ENCODE data around the gene ENPP6. TPM values are rescaled to one million over a fixed set of nuclear protein-coding genes. Genes with fewer than 3 reads are reported as not detected.
"Not testable (repeated sequence)": the region's sequence is repeated elsewhere in the genome, so short reads cannot be mapped to it uniquely, and the experiment has no call there.

ENPP6 gene
- total RNA-seq, 1 donor from 2014 or later, result 0.41 TPM

DNA sequence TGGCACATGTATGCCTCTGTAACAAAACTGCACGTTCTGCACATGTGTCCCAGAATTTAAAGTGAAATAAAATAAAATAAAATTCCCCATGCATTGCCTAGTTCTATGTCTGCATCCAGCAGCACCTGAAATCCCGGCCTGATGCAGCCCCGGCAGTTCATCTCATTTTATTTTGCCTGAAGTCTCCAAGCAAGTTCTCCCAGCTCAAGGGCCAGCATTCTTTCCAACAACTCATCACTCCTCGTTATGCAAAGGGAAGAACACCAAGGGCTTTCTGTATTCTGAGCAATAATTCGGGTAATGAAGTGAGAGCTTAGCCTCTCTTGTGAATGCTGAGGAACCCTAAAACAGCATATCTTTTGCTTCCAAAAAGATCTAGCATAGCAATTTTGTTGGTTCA is 2.7 kb downstream of the ENPP6 start:
- H3K27me3 Mint-ChIP-seq (ENCODE audit: unreplicated experiment), result no peaks in the 10 kb centered on the region
- TF ChIP-seq CTCF (IDR thresholded peaks at IDR 0.05; ENCODE audit: unreplicated experiment), result no peak
- H3K36me3 Mint-ChIP-seq (ENCODE audit: low read depth, unreplicated experiment), result no peaks in the 10 kb centered on the region
- no peak overlapping the region for H3K4me3 Mint-ChIP-seq (ENCODE audit: unreplicated experiment)
- H3K4me1 Mint-ChIP-seq (ENCODE audit: unreplicated experiment), result no peaks in the 10 kb centered on the region
- DNase-seq (ENCODE audit: low spot score), result no peak
- H3K9me3 Mint-ChIP-seq (ENCODE audit: unreplicated experiment), result no peaks in the 10 kb centered on the region
- H3K27ac Mint-ChIP-seq (ENCODE audit: unreplicated experiment), result no peak overlapping the region

GRCh38 chr4:184207734-184208607 is 9.7 kb downstream of the ENPP6 start:
- H3K4me3 Mint-ChIP-seq (ENCODE audit: unreplicated experiment); H3K27me3 Mint-ChIP-seq (ENCODE audit: unreplicated experiment); H3K27ac Mint-ChIP-seq (ENCODE audit: unreplicated experiment); H3K36me3 Mint-ChIP-seq (ENCODE audit: low read depth, unreplicated experiment); DNase-seq (ENCODE audit: low spot score); H3K4me1 Mint-ChIP-seq (ENCODE audit: unreplicated experiment); H3K9me3 Mint-ChIP-seq (ENCODE audit: unreplicated experiment): not testable (repeated sequence)

- TF ChIP-seq CTCF (IDR thresholded peaks at IDR 0.05; ENCODE audit: unreplicated experiment), result no peak
- H3K4me3 Mint-ChIP-seq (ENCODE audit: unreplicated experiment), result no peak overlapping the region
- peaks cover 2% of the 10 kb centered on the region for H3K4me1 Mint-ChIP-seq (ENCODE audit: unreplicated experiment)
- H3K27ac Mint-ChIP-seq (ENCODE audit: unreplicated experiment), result no peak overlapping the region
- H3K9me3 Mint-ChIP-seq (ENCODE audit: unreplicated experiment), result no peaks in the 10 kb centered on the region
- peaks cover 2% of the 10 kb centered on the region for H3K27me3 Mint-ChIP-seq (ENCODE audit: unreplicated experiment)
- no peaks in the 10 kb centered on the region for H3K36me3 Mint-ChIP-seq (ENCODE audit: low read depth, unreplicated experiment)
- DNase-seq (ENCODE audit: low spot score), result no peak
These were observed 12.4 kb downstream of the ENPP6 start for GRCh38 chr4:184205243-184205642.

DNA sequence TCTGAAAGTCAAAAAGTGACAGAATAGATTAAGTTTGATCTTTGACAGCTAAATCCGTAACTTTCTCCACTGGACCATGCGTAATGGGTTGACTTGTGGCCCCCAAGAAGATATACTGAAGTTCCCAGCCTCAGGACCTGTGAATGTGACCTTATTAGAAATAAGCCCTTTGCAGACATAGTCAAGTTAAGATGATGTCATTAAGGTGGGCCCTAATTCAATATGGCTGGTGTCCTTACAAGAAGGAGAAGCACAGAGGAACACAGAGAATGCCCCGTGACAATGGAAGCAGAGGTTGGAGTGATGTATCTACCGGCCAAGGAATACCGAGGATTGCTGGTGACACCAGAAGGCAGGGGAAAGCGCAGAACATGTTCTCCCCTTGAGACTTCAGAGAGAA is 14.4 kb downstream of the ENPP6 start:
- Mint-ChIP-seq H3K27ac (ENCODE audit: unreplicated experiment) (no peak overlapping the region), H3K4me1 (ENCODE audit: unreplicated experiment) (peaks cover 2% of the 10 kb centered on the region), H3K36me3 (ENCODE audit: low read depth, unreplicated experiment) (no peaks in the 10 kb centered on the region), H3K27me3 (ENCODE audit: unreplicated experiment) (peaks cover 2% of the 10 kb centered on the region), H3K9me3 (ENCODE audit: unreplicated experiment) (no peaks in the 10 kb centered on the region), H3K4me3 (ENCODE audit: unreplicated experiment) (no peak overlapping the region)
- no peak for TF ChIP-seq CTCF (IDR thresholded peaks at IDR 0.05; ENCODE audit: unreplicated experiment)
- DNase-seq (ENCODE audit: low spot score), result no peak

DNA sequence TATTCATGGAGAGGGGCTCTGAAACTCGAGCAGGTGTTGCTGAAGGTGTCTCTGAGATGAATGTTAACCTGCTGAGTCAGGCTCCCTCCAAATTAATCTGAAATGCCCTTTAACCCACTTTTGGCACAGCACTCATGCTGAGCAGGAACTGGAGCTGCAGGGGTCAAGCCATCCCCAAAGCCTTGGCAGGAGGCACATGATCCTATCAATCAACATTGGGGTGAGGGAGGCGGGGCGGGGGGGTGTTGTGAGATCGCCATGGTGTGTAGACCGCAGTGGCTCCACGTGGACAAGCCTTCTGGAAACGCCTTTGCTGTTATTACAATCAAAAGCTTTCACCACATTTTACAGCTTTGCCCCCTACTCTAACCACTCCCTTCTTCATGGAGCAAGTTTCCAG is 16.5 kb downstream of the ENPP6 start:
- no peak overlapping the region for H3K4me3 Mint-ChIP-seq (ENCODE audit: unreplicated experiment)
- H3K27ac Mint-ChIP-seq (ENCODE audit: unreplicated experiment), result no peak overlapping the region
- H3K27me3 Mint-ChIP-seq (ENCODE audit: unreplicated experiment), result peaks cover 6% of the 10 kb centered on the region
- no peak for TF ChIP-seq CTCF (IDR thresholded peaks at IDR 0.05; ENCODE audit: unreplicated experiment)
- no peaks in the 10 kb centered on the region for H3K36me3 Mint-ChIP-seq (ENCODE audit: low read depth, unreplicated experiment)
- peaks cover 2% of the 10 kb centered on the region for H3K4me1 Mint-ChIP-seq (ENCODE audit: unreplicated experiment)
- H3K9me3 Mint-ChIP-seq (ENCODE audit: unreplicated experiment), result no peaks in the 10 kb centered on the region
- DNase-seq (ENCODE audit: low spot score), result no peak
